Right lobe of liver (tissue), 4 donors: ENCODE measurements around the gene NREP.

Experiments used
- CTCF ChIP-seq, 4 donors: fragments of 200-600 bp in 3 of 4; fragments of 450-650 bp in 1 of 4; IDR thresholded peaks; one replicate each; pipeline versions ENCODE4 v1.5.1 to v1.8.0; 2016 to 2022; ENCODE audit warnings: antibody characterized with exemption in 4 of 4, mild to moderate bottlenecking in 2 of 4
- POLR2A ChIP-seq: fragments of 450-650 bp; IDR thresholded peaks from one replicate; pipeline ENCODE4 v1.6.1; 2017; ENCODE audit warnings: antibody characterized with exemption, mild to moderate bottlenecking
- donor health status: DM: no; HTN: no; CAD: no.
- donor health status: DM: no; HTN: no; CAD: no.
- donor health status: DM: no; HTN: yes; CAD: no.

DNA sequence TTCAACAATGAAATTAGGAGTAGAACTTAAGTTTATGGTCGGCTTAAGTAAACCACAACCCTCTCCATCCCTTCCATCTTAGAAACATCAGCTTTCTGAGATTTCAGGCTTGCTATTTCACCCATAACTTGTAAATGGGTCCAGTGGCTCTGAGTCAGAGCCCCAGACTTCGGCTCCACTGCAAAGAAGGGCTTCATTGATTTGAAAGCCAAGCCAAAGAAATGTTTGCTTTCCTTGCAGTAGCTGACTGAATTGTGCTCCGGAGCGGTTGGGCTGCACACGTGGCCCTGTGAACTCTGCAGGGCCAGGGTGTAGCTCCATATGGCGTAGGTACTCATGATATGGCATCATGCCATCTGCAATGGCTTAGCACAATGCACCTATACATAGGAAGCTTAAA lies 57.0 kb downstream of the NREP start:
- TF ChIP-seq CTCF (IDR thresholded peaks at IDR 0.05) (no peak), POLR2A (no peak)
